Nephron (organoid): ENCODE measurements around the gene DSEL.
A peak's percentile ranks its signal among the peaks of the same experiment; 100 is the strongest.

Source experiments
- H3K27ac Mint-ChIP-seq, 3 experiments: 2 replicates each; pipeline ENCODE4 v1.8.0; 2020; ENCODE audit warnings: mixed read lengths in 3 of 3, mild to moderate bottlenecking in 2 of 3, moderate library complexity in 1 of 3
- H3K27me3 Mint-ChIP-seq: 2 replicates; pipeline ENCODE4 v1.8.0; 2021; ENCODE audit warnings: low read depth, mild to moderate bottlenecking, moderate library complexity, mixed read lengths
- H3K36me3 Mint-ChIP-seq: 2 replicates; pipeline ENCODE4 v1.8.0; 2020; ENCODE audit warnings: low read depth, mixed read lengths
- H3K4me1 Mint-ChIP-seq: 2 replicates; pipeline ENCODE4 v1.8.0; 2020; ENCODE audit warnings: mixed read lengths
- H3K4me3 Mint-ChIP-seq, 3 experiments: 2 replicates each; pipeline ENCODE4 v1.8.0; 2020; ENCODE audit warnings: mild to moderate bottlenecking in 3 of 3, mixed read lengths in 3 of 3, moderate library complexity in 2 of 3
- H3K9me3 Mint-ChIP-seq: 2 replicates; pipeline ENCODE4 v1.8.0; 2020; ENCODE audit warnings: mixed read lengths
- CTCF ChIP-seq, 3 experiments: fragments of 200-600 bp; sonication (generic); IDR thresholded peaks; one replicate each; pipeline ENCODE4 v1.5.0; 2021; ENCODE audit warnings: antibody characterized with exemption in 3 of 3; ENCODE audit not compliant: unreplicated experiment in 3 of 3

The DSEL gene

DNA sequence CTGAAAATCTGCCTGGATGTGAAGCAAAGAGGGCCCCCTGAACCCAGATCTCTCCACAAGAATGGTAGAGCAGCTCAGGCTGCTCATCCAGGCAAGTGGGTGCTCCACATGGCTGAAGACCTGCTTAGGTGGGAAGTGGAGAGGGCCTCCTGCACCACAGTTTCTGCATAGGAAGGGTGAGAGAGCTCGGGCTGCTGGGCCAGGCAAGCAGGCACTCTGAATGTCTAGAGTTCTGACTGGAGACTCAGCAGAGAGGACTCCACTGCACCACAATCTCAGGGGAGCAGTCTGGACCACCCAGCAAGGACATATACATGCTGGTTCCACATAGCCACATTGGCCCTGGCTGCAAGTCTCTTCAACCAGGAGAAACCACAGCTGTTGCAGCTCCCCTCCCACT lies 52.0 kb downstream of the DSEL start:
- no peak overlapping the region for H3K27ac Mint-ChIP-seq
- no peaks in the 10 kb centered on the region for H3K4me1 Mint-ChIP-seq
- no peaks in the 10 kb centered on the region for H3K36me3 Mint-ChIP-seq
- no peaks in the 10 kb centered on the region for H3K27me3 Mint-ChIP-seq
- H3K9me3 Mint-ChIP-seq: peaks cover 15% of the 10 kb centered on the region
- no peak for TF ChIP-seq CTCF (IDR thresholded peaks at IDR 0.05; ENCODE audit: unreplicated experiment in 3 of 3)
- no peak overlapping the region for H3K4me3 Mint-ChIP-seq

GRCh38 chr18:67463829-67464228 lies 52.7 kb downstream of the DSEL start:
- Mint-ChIP-seq H3K9me3 (peaks cover 15% of the 10 kb centered on the region), H3K27me3 (no peaks in the 10 kb centered on the region), H3K4me1 (no peaks in the 10 kb centered on the region), H3K27ac (no peak overlapping the region), H3K36me3 (no peaks in the 10 kb centered on the region), H3K4me3 (no peak overlapping the region)
- no peak for TF ChIP-seq CTCF (IDR thresholded peaks at IDR 0.05; ENCODE audit: unreplicated experiment in 3 of 3)

- no peak overlapping the region for H3K4me3 Mint-ChIP-seq
- no peak overlapping the region for H3K27ac Mint-ChIP-seq
- peaks cover 4% of the 10 kb centered on the region for H3K9me3 Mint-ChIP-seq
- no peaks in the 10 kb centered on the region for H3K27me3 Mint-ChIP-seq
- no peaks in the 10 kb centered on the region for H3K4me1 Mint-ChIP-seq
- TF ChIP-seq CTCF (IDR thresholded peaks at IDR 0.05; ENCODE audit: unreplicated experiment in 3 of 3): peak in 2 of 3 experiments; percentile 23 to 30
- no peaks in the 10 kb centered on the region for H3K36me3 Mint-ChIP-seq
Measured at GRCh38 chr18:67456711-67457110, 59.8 kb downstream of the DSEL start.
